Stimulated activated naive CD4-positive, alpha-beta T cell treated with Interleukin-2 at 50 U/mL for 16 hours (primary cell): ENCODE results near the gene TRIP4.
A peak's percentile ranks its signal among the peaks of the same experiment; 100 is the strongest.
"Not testable (repeated sequence)": the region's sequence is repeated elsewhere in the genome, so short reads cannot be mapped to it uniquely, and the experiment has no call there.

Source experiments
- DNase-seq: peaks from one replicate; lab custom pipeline; 2025; lab: John Stamatoyannopoulos, UW

Gene TRIP4

GRCh38 chr15:64381000-64381751, 6.5 kb upstream of the TRIP4 start, which contains the start of gene PCLAF:
TSS of gene PCLAF (minus strand) at chr15:64381441. CDS start at chr15:64381371, 70 bp downstream.
- DNase-seq: peak; percentile 95

GRCh38 chr15:64383760-64384159, 3.9 kb upstream of the TRIP4 start:
- no peak for DNase-seq

- no peak for DNase-seq
Measured at GRCh38 chr15:64386291-64386690, 1.3 kb upstream of the TRIP4 start.

GRCh38 chr15:64389036-64389435, 1.4 kb downstream of the TRIP4 start:
- no peak for DNase-seq

GRCh38 chr15:64392471-64392870, 4.8 kb downstream of the TRIP4 start:
- DNase-seq: not testable (repeated sequence)

- no peak for DNase-seq
Measured at GRCh38 chr15:64396789-64397188, 9.2 kb downstream of the TRIP4 start.

- DNase-seq: no peak
Measured at GRCh38 chr15:64398575-64398974, 10.9 kb downstream of the TRIP4 start.

- no peak for DNase-seq
Measured at GRCh38 chr15:64400583-64400982, 12.9 kb downstream of the TRIP4 start.

- no peak for DNase-seq
Measured at GRCh38 chr15:64412216-64412615, 24.6 kb downstream of the TRIP4 start.

- no peak for DNase-seq
Measured at GRCh38 chr15:64422697-64423096, 35.1 kb downstream of the TRIP4 start.

GRCh38 chr15:64423970-64424369, 36.3 kb downstream of the TRIP4 start:
- DNase-seq: no peak

- no peak for DNase-seq
Measured at GRCh38 chr15:64425221-64425620, 37.6 kb downstream of the TRIP4 start.

GRCh38 chr15:64426845-64427465, 39.3 kb downstream of the TRIP4 start:
- no peak for DNase-seq

- no peak for DNase-seq
Measured at GRCh38 chr15:64429448-64429847, 41.8 kb downstream of the TRIP4 start.

GRCh38 chr15:64430000-64430735, 42.5 kb downstream of the TRIP4 start:
- DNase-seq: no peak

- DNase-seq: no peak
Measured at GRCh38 chr15:64437982-64438381, 50.3 kb downstream of the TRIP4 start.

GRCh38 chr15:64438653-64439447, 51.2 kb downstream of the TRIP4 start:
- no peak for DNase-seq

- no peak for DNase-seq
Measured at GRCh38 chr15:64441852-64442251, 54.2 kb downstream of the TRIP4 start.

GRCh38 chr15:64443016-64443415, 55.4 kb downstream of the TRIP4 start:
- no peak for DNase-seq

GRCh38 chr15:64443747-64444621, 56.3 kb downstream of the TRIP4 start:
- DNase-seq: no peak

GRCh38 chr15:64444836-64445235, 57.2 kb downstream of the TRIP4 start:
- no peak for DNase-seq
